Measurements from ENCODE around the gene KLK5.

The KLK5 gene

GRCh38 chr19:50968716-50969412 lies 16.0 kb upstream of the KLK5 start:
- DNase-seq = no peak

- no peak for DNase-seq
These were observed 15.3 kb upstream of the KLK5 start for GRCh38 chr19:50967929-50968715.

- no peak for DNase-seq
These were observed 11.4 kb upstream of the KLK5 start for GRCh38 chr19:50964266-50964665.

- DNase-seq = no peak
These were observed 10.5 kb upstream of the KLK5 start for GRCh38 chr19:50963381-50963780.

- DNase-seq = no peak
These were observed 9.4 kb upstream of the KLK5 start for GRCh38 chr19:50962245-50962644.

- DNase-seq = no peak
These were observed 7.1 kb upstream of the KLK5 start for GRCh38 chr19:50959731-50960500.

- DNase-seq = no peak
These were observed 4.7 kb upstream of the KLK5 start for GRCh38 chr19:50957587-50957986.

- no peak for DNase-seq
These were observed 3.0 kb downstream of the KLK5 start for GRCh38 chr19:50949861-50950260.

GRCh38 chr19:50947123-50947522 lies 5.7 kb downstream of the KLK5 start:
- no peak for DNase-seq

- no peak for DNase-seq
These were observed 8.0 kb downstream of the KLK5 start for GRCh38 chr19:50944795-50945194.

- DNase-seq = no peak
These were observed 9.6 kb downstream of the KLK5 start for GRCh38 chr19:50943074-50943828.

GRCh38 chr19:50939596-50939995 lies 13.2 kb downstream of the KLK5 start:
- DNase-seq = no peak

- DNase-seq = no peak
These were observed 19.2 kb downstream of the KLK5 start for GRCh38 chr19:50933640-50934039.

GRCh38 chr19:50932690-50933083 lies 20.2 kb downstream of the KLK5 start:
- DNase-seq = no peak

- DNase-seq = no peak
These were observed 20.7 kb downstream of the KLK5 start for GRCh38 chr19:50932018-50932689.

- no peak for DNase-seq
These were observed 21.8 kb downstream of the KLK5 start for GRCh38 chr19:50931023-50931422.

GRCh38 chr19:50928831-50929230 lies 24.0 kb downstream of the KLK5 start:
- DNase-seq = no peak

GRCh38 chr19:50926144-50926543 lies 26.7 kb downstream of the KLK5 start:
- DNase-seq = no peak

GRCh38 chr19:50925734-50926133 lies 27.1 kb downstream of the KLK5 start:
- DNase-seq = peak; percentile 21

GRCh38 chr19:50924586-50924985 lies 28.3 kb downstream of the KLK5 start:
- DNase-seq = no peak

GRCh38 chr19:50922317-50922853 lies 30.5 kb downstream of the KLK5 start:
- DNase-seq = peak; percentile 79

Data from kidney glomerular epithelial cell (primary cell).